Smooth muscle cell of the brain vasculature (primary cell): Measurements from ENCODE around the gene LMX1A.

Experiments used
- DNase-seq: peaks from one replicate; pipeline ENCODE4 v3.0.0-alpha.2; 2012; ENCODE audit warnings: low read depth, low spot score

LMX1A gene

DNA sequence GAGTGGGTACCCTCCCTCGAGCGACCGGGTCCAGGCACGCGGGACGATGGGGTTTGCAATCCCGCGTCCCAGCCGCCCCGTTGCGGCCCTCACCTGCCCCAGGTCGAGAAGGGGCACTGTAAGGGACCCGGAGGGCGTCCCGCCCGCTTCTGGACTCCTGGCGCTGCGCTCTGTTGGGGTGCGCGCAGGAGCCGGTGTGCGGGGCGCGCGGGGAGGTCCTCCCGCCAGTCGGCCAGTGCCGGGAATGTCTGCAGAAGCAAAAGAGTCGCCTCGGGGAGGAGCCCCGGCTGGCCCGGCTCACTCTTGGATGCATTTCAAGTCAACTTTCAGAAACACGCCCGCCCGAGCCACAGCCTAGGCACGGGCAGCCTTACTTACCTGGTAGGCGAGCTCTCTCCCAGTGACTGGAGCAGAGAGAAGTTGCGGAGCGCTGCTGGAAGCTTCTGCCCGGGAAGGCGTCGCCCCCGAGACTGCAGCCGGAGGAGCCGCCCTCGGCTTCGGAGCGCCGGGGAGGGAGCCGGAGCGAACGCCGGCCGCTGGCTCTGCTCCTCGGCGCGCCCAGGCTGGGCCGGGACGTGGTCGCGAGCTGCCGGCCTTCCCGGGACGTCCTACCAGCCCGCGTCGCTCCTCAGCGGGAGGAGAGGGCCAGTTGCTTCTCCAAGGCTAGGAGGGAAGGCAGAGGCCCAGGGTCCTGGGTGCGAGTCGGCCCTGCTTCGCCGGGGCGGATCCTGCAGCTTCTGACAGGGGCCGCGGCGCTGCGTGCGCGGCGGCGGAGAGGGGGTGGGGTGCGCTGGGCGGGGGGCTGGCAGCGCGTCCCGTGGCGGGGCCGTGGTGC is at the start of gene LMX1A:
TSS of gene LMX1A (minus strand) at position 739 of the 835 bp plus-strand sequence. CDS start 1,156 bp downstream, outside the sequence.
- DNase-seq: no peak

DNA sequence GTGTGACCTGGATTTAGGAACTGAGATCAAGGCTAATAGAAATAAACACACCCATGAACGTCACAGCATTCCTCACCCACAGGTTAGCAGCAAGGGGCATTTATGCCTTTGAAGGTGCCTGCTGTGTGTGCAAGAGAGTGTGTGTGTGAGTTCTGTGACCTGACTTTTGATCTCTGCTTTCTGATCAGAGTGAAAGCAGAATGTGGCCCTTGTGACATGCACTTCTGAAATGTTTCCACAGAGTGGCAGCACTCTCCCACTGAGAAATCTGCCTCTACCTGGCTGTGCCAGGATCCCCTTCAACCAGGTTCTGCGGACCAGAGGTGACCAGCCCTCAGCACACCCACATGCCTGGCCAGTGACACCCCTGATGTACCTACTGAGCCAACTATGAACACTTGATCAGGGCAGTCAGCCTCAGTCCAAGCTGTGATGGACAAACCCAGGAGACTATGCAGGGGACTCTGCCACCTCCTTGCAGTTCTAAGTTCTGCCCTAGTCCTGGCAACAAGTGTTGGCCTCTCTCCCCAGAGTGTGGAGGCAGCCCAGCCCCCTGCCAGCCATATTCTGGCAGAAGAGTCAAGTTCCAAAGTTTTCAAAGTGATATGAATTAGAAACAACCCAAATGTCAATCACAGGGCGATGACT is 47.4 kb upstream of the LMX1A start:
- DNase-seq: no peak

DNA sequence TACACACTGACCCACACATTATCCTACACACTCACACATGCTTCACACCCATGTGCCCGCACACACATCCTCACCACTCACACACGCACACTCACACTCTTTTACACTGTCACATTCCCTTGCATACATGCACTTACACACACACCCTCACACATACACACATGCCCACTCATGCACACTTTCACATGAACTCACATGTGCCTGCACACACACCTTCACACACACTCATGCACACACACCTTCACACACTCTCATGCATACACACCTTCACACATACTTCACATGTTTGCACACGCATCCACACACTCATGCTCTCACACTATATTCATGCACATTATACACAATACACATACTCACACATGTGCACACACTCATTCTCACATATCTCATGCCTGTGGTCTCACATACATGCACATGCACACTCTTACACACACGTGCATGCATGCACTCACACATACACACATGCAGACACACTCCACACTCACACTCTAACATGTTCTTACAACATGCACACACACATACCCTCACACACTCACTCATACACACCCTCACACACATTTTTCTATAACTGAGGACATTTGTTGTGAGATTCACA is 46.1 kb upstream of the LMX1A start:
- DNase-seq: no peak

DNA sequence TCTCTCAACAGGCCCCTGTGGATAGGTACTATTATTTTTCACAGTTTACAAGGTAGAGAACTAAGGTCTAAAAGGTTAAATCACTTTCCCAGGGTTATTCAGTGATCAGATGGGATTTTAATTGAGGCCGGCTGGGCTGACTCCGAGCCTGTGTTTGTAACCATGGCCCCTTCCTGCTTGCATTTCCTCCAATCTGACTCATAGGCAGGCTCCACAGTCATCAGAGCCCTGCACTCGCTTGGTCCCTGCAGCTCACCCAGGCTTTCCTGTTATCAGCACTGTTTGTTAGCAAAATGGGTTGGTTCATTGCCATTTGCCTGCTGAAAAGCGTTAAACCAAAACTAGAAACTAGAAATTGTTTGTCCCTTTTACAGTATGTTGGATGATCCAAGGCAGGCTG is 41.4 kb upstream of the LMX1A start:
- no peak for DNase-seq

DNA sequence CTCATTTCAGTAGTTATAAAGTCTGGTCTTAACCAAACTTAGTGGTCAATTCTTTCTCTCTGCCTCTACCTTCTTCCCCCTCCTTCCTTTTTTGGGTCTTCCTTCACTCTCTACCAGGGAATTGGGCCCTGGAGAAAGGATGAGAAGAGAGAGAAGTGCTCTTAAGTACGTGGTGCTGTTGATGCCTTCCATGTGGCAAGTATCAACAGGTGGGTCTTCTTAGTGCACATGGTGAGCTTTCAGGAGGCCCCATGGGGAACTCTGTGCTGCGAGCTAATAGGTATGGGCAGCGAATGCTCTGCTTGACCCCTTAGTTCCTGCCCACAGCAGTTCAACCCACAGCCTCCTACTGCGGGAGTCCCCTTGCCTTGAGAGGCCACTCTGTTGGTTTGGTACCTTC is 39.4 kb upstream of the LMX1A start:
- DNase-seq: no peak

DNA sequence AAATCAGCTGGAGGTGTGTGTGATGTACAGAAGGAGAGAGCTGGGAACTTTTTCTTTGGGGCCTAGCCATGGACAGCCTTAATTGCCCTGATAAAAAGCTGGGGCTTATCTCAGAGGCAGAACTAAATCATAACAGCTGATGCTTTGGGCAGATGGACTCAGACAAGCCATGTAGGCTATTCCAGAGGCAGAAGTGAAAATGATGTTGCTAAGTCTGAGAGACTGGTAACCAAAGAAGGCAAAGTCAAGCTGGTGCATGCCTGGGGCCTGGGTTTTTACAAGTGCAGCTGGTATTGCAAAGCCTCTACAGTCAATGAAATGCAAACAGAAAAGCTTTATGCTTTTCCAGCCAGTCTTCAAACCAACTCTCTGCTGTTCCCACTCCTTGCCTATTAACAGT is 39.0 kb upstream of the LMX1A start:
- DNase-seq: no peak

DNA sequence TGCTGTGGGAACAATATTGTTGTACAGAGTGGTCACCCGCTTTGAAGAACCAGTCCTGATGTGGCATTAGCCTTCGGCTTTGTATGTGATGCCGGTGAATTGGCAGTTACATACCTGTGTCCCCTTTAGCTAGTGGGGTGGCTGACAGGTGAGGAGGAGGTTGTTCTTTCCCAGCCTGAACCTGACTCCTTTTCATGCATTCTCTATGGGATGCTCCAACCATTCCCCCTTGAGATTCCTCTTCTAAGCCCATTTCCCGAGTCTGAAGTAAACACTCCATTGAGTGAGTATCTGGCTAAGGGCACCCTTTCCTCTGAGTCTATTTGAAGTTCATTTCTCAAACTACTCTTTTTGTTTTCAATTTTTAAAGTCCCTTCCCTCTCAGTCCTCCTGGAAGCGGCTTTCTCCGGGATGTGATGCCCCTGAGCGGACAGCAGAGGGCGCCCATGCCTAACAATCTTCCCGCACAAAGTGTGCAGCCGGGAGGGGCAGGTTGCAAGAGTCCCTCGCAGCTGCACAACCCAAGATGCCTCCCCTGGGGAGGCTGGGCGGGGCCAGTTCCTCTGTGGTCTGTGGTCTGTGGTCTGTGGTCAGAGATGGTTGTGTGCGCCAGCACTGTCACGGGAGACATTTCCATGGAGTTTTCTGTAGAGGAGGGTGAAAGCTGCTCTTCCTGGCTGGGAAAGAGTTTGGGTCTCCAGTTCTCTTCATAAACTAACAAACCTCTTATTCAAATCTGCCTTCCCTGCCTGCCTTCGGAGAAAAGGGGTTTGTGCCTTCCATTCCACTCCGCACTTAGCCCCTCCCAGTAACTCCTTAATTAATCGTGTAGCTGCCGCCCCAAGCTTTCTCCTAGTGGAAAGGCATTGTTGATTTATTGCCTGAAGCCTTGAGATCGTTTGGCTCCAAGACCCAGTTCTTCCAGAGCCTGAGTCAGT is 36.4 kb upstream of the LMX1A start:
- DNase-seq: peak; percentile 88

DNA sequence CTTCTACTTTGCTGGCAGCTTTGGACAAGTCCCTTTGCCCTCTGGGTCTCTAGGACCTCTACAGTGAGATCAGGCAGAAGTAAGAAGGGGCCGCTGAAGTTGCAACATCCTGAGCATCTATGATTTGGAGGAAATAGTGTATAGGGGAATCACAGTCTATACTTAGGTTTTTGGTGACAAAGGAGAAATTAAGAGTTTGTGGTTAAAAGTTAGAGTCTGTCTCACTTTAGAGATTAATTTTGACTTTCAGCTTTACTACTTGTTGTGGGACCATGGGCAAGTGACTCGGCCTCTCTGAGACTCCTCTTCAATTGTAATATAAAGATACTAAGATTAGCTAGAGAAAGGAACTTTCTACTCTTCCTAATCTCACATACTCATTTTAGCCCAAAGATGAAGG is 33.1 kb upstream of the LMX1A start:
- no peak for DNase-seq

DNA sequence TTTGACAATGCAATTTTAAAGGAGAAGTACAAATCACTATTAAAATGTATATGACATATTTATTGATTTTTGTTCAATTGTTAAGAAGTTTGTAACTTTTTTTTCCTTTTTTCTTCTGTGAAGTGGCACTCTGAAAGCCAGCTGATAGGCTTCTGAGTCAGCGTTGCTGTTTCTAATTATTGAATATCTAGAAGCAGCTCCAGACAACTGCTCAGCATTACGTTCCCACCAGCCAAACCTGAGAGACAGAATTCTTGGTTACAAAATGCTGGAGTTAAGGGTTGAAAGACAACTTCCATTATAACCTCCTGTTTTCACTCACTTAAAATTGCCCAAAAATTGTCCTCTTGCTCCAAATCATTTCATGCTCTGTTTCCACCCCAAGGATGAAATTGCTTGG is 31.4 kb upstream of the LMX1A start:
- no peak for DNase-seq

DNA sequence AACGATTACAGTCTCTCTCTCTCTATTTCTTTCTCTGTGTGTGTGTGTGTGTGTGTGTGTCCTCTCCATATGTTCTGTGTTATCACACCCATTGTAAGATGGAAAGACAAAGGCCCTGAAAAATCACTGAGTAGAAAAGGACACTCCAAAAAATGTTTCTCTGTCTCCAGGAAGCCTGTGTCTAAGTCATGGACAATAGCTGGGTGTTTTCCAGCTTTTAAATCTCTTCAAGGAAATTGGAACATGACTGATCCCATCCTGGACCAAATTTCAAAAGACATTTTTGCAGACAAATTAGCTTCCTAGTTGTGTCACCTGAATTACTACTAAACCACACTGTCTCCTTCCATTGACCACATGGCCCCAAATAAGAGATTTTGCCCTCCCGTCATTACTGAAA is 31.0 kb upstream of the LMX1A start:
- DNase-seq: no peak

DNA sequence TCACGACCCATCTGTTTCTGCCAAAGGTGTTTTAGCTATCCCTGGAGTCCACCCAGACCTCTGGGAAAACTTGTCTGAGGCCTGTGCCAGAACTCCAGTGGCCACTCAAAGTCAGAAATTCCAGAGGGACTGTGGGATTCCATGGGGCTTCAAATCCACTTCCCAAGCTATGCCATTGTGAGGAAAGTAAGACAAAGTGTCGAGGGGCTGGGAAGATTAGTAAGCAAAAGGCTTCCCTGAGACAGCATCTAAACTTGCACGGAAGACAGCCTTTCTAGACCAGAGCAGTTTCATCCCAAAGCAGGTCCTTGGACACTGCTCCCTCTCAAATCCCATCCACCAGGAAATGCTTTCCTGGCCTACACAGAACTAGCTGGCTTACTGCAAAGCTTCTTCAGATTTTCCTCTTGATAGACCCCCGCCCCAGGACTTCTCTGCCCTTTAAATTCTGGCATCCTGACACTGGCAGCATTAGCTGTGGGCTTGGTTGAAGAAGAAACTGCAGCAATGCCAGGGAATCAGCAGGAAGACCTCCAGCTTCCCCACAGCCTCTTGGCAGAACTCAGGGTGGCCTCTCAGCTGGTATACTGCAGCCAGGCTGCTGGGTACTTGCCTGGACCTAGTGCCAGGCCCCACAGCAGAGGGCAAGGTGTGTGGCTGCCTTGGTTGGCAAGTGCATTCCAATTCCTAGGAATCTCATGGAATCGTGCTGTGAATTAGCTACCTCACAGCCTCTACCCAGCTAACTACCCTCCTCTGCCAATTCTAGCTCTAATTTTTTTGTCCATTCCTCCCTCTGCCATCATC is 27.3 kb upstream of the LMX1A start:
- no peak for DNase-seq

DNA sequence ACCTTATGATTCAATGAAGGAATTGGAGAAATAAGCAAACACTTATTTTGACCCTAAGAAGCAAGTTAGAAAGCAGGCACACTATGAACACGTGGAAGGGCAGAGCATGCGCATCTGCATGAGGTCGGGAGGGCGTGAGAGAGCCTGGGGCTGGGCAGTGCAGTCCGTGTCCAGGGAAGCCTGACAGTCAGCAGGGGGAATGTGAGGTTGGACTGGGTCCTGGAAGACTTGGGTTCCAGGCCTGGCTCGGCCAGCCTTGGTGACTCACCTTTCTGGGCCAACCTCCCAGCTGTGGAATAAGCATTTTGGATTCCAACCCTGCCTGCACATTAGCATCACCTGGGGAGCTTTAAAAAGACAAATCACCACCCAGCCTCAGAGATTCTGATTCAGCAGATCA is 26.6 kb upstream of the LMX1A start:
- DNase-seq: no peak

DNA sequence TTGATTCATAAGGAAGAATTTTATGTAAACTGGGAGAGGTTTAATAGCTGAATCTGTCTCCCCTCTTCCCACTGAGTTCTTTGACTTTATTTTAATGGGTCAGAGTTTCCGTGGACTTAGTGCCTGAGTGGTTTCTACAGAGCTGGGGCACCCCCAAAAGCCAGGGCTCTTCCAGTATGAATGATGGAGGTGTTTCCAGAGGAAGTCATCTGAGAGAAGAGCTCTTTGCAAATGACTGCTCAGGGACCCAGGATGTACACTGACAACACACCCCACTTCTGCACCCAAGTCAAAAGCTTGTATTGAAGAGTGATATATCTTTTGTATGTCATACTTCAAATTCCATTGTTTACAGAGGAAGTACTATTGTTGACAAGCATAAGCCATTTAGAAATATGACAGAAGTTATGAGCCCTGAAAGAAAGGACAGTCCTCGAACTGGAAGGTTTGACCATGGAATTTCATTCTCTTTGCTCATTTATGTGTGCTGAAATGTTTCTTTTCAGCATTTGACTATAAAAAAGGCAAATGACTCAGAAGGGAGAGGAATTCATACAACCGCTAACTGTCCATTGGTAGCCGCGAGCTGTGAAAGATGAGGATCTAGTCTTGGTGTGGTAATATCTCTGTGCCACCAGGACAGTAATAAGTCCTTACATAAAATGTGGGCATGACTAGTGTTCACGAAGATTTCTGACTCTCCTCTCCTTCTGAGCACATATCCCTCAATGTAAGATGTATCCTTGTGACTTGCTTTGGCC is 25.4 kb upstream of the LMX1A start:
- no peak for DNase-seq

DNA sequence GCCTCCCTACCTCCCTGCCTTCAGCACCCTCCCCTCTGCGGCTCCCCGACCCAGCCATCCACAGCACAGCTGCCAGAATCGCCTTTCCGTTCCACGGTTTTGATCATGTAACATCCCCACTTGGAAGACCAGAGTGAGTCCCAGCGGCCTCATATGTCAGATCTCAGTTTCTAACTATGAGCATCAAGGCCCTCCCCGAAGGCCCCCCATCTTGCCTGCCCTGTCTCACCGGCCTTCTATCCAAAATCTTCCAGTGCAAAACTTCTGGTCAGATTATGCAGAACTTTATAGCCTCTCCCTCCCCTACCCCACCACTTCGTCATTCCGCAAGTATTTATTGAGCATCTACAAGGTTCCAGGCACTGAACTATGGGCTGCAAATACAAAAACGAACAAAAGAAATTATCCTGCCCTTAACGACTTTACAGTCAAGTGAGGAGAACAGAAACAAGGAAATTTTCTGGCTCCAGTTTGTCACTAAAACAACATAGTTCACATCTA is 20.3 kb upstream of the LMX1A start:
- DNase-seq: no peak

DNA sequence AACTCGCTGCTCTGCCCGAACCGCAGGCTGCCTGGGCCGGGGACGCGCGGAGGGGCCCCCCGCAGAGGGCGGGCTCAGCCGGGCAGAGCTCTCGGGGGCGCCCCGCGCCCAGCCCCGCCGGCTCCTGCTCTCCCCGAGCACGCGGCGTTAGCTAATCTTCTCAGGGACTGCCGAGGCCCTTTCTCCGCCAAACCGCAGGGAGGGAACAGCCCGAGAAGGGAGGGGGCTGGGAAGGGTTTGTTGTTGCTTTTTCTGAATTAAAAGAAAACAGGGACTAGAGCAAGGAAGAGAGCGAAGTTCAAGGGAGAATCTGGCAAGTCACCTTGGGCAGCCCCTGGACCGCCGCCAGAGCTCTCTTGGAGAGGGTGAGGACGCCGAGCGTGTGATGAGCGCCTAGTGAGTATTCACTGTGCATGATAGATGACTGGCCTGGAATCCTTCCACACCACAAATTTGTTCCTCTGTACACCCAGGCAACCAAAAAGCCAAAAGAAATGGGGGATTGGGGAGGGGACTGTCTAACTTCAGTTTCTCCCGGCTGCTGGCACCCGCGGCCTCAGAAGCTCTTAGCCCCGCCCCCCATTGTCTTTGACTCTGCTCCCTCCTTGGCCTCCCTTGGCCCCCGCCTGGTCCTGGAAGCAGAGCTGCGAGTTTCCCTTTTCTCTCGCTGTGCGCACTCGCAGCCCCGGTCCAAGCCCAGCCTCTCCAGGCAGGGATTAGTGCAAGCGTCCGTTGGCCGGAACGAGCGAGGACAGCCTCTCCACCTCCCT is 19.7 kb upstream of the LMX1A start:
- DNase-seq: no peak

DNA sequence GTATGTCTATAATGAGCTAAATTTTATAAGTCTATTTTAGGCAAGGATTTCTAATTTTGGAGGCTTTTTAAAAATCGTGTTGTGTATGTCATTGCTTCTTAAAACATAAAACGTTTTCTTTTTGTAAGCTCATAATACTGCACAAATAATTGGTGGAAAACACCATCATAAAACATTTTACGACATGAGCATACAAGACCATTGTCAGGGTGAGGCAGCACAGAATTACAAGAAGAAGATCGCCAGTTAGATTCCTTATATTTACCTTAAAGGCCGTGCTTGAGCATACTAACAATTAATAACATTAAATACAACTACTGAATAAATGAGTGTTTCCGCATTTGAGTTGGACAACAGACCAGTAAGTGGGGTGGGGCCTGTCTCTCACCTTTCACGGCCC is 19.1 kb upstream of the LMX1A start:
- no peak for DNase-seq

DNA sequence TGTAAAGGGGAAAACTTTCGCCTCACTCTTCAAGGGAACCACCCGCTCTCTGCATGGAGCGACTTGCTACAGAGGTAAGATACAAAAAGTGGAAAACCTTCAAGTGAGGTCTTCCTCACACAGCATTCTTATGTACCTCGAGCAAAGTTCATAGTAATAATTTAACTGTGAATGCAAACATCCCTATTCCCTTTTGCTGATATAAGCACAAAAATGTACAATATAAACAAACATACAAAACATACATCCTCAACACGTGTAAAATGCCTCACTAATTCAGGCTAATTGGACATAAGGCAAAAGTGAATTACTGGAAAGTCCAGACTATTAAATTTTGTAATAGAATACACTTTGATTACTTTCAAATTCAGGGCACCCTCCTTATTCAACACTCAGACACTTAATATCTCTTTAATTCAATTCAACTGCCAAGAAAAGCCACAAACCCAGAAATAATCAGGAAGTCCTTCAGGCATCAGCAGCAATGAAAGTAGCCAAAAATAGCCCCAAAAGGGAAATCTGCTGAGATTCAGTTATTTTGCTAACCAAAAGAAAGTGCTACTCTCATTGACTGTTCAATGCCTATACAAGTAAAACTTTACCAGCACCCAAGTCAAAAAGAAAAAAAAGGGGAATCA is 15.2 kb upstream of the LMX1A start:
- DNase-seq: no peak

DNA sequence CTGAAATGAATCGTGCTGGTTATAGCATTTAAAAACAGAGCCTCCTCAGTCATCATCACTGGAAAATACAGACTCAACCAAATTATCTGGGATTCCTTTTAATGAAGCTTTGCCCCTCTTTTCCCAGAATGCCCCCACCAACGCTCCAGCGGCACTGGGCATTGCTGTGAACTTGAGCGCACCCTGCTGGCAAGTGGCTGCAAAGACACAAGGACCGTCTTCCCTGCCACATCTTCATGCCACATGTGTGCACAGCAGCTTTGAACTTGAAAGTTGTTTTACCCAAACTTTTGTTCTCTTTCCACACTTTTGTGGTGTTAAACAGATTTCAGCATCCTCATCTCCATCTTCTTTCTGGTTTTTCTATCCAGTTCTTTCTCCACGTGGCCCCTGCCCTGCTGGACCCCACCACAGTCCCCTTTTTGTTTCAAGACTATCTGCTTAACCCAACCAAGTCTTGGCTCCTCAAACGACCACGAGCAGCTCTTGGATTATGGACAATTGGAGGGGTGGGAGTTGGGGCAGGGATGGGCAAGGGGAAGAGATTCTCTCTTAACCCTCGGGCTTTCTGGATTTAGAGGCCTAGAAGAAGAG is 12.8 kb upstream of the LMX1A start:
- DNase-seq: no peak
